Upper lobe of left lung (tissue), 4 donors: Measurements from ENCODE around the gene SURF1.

Experiments
- CTCF ChIP-seq, 6 experiments: fragments of 450-650 bp in 4 of 6; fragments of 200-600 bp in 2 of 6; sonication (generic) in 2 of 6; IDR thresholded peaks; one replicate each; pipeline ENCODE4 v1.5.1; 2016 to 2019; ENCODE audit warnings: antibody characterized with exemption in 6 of 6
- POLR2A ChIP-seq, 4 donors: fragments of 450-650 bp; IDR thresholded peaks; one replicate each; pipeline ENCODE4 v1.5.1; 2016 to 2017; ENCODE audit warnings: antibody characterized with exemption in 4 of 4, mild to moderate bottlenecking in 2 of 4
- POLR2AphosphoS5 ChIP-seq, 2 donors: sonication (generic); formaldehyde crosslinking; IDR thresholded peaks; one replicate each; pipeline ENCODE4 v1.5.1; 2017; ENCODE audit warnings: antibody characterized with exemption in 2 of 2

- TF ChIP-seq CTCF (IDR thresholded peaks at IDR 0.05) (no peak), POLR2A (IDR thresholded peaks at IDR 0.05) (no peak), POLR2AphosphoS5 (IDR thresholded peaks at IDR 0.05) (no peak)
Measured at GRCh38 chr9:133342069-133342406, 14.2 kb downstream of the SURF1 start.
